M059J (cell line): ENCODE measurements around the gene DEFB119. TPM values are rescaled to one million over a fixed set of nuclear protein-coding genes. Genes with fewer than 3 reads are reported as not detected.
"Not testable (repeated sequence)": the region's sequence is repeated elsewhere in the genome, so short reads cannot be mapped to it uniquely, and the experiment has no call there.

ENCODE experiments used
- DNase-seq: peaks from one replicate; pipeline ENCODE4 v3.0.0-alpha.2; 2012; ENCODE audit warnings: low read depth
- total RNA-seq: library from RNA; depleted of rRNA; stranded (reverse); fragments of >200 nt; shearing (Covaris generic); gene quantifications from 2 replicates; pipeline ENCODE4 v1.2.3, GENCODE V29; 2014; rRNA removed

DEFB119 gene, protein sequence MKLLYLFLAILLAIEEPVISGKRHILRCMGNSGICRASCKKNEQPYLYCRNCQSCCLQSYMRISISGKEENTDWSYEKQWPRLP
- total RNA-seq: not detected in 2 replicates

DNA sequence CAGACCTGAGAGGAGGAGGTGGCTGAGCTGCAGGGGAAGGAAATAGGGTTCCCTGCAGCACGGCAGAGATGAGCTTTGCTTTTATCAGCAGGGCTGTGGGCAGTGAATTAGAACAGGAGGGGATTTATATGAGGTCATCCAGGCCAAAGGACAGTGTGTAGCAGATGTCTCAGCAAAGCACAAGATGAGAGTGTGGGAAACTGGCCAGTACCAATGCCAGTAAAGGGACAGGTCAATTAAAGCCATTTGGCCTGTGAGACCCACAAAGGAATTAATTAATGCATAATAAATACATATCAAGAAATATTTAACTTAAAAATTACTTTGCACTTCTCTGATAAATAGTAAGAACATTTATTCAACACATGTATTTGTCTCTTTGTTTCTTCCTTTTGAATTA, at the start of gene DEFB119:
TSS of gene DEFB119 (minus strand) at position 101 of the 400 bp plus-strand sequence. CDS start 107 bp downstream, outside the sequence.
- DNase-seq: no peak

DNA sequence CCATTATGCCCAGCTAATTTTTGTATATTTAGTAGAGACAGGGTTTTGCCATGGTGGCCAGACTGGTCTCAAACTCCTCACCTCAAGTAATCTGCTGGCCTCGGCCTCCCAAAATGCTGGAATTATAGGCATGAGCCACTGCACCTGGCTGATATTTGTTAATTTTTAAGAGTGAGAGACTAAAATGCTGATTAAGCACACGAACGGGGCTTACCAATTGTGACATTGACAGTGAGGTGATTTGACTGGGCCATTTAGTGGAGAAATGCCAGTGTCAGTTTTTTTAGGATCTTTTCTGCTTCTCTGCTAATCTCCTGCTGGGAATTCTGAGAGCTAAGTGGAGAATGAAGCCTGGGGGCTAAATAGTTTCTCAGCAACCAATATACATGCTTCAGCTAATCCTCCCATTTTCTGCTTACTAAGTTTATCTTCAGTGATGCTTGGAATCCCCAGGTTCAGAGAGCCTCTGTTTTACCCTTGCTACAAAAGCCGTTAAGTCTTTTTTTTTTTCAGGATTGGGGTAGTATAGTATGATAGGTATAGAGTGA, 40.3 kb upstream of the DEFB119 start:
- peak; percentile 39 for DNase-seq

DNA sequence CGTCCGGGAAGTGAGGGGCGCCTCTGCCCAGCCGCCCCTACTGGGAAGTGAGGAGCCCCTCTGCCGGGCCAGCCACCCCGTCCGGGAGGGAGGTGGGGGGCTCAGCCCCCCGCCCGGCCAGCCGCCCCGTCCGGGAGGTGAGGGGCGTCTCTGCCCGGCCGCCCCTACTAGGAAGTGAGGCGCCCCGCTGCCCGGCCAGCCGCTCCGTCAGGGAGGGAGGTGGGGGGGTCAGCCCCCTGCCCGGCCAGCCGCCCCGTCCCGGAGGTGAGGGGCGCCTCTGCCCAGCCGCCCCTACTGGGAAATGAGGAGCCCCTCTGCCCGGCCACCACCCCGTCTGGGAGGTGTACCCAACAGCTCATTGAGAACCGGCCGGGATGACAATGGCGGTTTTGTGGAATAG, 37.2 kb upstream of the DEFB119 start:
- DNase-seq: not testable (repeated sequence)

DNA sequence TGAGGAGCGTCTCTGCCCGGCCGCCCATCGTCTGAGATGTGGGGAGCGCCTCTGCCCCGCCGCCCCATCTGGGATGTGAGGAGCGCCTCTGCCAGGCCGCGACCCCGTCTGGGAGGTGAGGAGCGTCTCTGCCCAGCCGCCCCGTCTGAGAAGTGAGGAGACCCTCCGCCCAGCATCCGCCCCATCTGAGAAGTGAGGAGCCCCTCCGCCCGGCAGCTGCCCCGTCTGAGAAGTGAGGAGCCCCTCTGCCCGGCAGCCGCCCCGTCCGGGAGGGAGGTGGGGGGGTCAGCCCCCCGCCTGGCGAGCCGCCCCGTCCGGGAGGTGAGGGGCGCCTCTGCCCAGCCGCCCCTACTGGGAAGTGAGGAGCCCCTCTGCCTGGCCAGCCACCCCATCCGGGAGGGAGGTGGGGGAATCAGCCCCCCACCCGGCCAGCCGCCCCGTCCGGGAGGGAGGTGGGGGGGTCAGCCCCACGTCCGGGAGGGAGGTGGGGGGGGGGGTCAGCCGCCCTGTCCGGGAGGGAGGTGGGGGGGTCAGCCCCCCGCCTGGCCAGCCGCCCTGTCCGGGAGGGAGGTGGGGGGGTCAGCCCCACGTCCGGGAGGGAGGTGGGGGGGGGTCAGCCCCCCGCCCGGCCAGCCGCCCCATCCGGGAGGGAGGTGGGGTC, 36.6 kb upstream of the DEFB119 start:
- DNase-seq: not testable (repeated sequence)

DNA sequence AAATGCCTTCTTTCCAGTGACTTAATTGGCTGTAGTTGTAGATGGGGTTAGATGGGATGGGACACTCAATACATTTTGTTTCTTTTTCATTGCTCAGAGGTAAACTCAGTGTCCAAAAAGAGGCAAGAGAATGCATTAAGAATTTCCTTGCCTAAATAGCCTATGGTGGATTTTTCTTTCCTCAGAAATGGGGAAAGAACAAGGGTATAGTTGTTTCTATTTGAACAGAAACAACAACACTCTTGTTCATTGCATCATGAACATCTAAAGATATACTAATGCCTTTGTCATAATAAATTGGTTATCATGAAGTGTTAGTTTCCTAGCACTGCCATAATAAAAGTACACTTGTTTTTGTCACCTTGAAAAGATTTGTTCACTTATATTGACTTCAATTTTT, 35.4 kb upstream of the DEFB119 start:
- DNase-seq: no peak

DNA sequence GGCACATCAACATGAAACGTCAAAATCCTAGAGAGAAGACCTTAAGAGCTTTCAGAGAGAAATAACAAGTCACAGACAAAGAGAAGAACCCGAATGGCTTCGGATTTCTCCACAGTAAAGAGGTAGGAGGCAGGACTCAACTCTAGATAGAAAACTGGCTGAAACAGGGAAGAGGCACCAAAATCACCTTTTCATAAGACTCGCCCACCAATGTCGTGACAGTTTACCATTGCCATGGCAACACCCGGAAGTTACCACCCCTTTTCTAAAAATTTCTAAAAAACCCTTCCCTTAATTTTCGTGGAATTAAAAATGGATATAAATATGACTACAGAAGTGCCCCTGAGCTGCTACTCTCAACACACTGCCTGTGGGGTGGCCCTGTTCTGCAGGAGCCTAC, 27.9 kb upstream of the DEFB119 start:
- no peak for DNase-seq

DNA sequence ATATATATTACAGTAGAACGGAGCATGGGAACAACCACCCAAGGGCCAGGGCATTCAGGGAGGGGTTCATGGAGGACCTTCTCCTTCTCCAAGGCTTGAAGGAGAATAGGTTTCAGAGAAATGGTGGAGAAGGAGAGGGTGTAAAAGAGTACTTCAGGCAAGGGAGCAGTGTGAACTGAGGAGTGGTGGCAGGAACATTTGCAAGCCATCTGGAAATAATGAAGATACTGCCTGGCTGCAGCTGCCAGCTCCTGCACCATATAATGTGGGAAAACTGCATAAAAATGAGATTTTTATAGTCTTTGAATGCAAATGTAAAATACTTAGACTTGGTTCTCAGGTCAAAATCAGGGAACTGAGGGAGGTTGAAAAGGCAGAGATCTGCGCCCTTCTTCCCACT, 25.3 kb upstream of the DEFB119 start:
- no peak for DNase-seq

DNA sequence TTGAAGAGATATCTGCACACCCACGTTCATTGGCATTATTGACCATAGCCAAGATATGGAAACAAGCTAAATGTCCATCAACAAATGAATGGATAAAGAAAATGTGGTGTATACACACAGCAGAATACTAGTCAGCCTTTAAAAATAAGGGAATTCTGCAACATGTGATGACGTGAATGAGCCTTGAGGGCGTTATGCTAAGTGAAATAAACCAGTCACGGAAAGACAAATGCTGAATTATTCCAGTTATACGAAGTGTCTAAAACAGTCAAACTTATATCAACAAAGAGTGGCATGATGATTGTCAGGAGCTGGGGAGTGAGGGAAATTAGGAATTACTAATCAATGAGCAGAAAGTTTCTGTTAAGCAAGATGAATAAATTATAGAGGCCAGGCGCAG, 24.0 kb upstream of the DEFB119 start:
- DNase-seq: no peak

DNA sequence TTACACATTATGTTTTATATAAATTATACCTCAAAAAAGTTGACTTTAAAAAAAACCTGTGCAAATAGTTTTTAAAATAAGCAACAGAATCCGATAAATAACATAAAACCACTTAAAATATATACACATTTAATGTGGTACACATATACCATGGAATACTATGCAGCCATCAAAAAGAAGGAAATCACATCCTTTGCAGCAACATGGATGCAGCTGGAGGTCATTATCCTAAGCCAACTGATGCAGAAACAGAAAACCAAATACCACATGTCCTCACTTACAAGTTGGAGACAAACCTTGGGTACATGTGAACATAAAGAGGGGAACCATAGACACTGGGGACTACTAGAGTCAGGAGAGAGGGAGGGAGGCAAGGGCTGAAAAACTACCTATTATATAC, 19.6 kb upstream of the DEFB119 start:
- no peak for DNase-seq

DNA sequence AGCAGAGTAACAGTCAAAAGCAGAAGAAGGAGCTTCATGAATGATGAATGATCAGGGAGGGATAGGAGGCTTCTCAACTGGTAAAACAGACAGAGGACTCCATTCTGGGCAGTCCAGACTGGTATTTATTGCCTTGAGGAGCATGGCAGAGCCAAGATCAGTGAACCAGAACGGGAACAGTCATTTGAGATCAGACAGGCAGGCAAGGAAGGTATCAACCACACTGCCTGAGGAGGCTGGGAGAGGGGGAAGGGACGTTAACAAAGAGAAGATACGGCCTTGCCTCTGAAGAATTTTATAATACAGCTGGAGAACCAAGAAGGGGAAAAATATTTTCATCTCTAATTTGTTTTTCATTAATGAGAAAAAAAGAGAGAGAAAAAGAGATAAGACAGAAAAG, 15.7 kb upstream of the DEFB119 start, which contains the start of gene DEFB121:
TSS of gene DEFB121 (minus strand) at position 101 of the 400 bp plus-strand sequence. CDS start at position 38, 63 bp downstream.
- no peak for DNase-seq

DNA sequence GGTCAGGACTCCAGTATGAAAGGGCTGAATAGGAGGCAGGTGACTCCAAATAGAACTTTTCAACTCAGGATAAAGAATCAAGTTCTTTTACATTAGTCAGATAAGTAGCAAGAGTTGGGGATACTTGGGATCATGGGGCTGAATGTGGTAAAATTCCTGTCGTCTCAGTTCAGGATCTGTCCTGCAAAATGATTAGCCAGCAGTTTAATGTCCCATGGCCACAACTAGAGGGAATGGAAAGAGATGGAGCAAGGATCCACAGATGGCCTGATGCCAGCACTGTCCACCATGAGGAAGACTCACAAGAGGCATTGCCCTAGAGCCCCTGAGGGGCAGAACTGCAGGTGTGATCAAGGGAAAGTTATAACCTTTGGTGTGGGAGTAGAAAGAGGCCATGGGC, 13.5 kb upstream of the DEFB119 start:
- DNase-seq: no peak

DNA sequence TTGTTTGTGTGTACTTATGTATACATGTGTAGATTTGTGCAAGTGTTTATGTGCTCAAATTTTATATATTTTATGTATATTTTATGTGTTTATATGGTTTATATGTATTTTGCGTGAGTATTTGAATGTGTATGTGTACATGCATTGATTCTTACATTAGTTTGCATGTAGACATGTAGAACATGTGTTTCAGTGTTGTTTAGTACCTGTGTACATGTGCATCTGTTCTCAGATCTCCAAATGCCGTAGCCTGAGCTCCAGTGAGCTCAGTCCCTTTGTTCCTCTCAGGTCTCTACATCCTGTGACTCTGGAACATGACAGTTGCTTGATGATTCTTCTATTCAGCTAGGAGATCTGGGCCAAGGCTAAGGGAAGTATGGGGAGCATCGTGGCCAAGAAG, 4.5 kb upstream of the DEFB119 start:
- no peak for DNase-seq

DNA sequence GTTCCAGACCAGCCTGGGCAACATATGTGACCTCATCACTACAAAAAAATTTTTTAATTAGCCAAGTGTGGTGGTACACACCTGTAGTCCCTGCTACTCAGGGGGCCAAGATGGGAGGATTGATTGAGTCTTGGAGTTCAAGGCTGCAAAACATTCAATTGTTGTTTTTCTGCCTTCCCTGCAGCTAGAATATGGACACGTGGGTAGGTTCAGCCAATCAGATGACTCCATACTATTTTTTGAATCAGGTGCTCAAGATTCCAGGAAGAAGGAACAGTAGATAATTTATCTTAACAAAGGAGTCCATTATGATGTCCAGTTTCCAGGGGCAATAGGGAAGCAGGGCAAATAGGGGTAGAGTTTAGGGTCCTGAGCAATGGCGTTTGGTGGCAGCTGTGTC, 2.4 kb upstream of the DEFB119 start:
- DNase-seq: no peak

DNA sequence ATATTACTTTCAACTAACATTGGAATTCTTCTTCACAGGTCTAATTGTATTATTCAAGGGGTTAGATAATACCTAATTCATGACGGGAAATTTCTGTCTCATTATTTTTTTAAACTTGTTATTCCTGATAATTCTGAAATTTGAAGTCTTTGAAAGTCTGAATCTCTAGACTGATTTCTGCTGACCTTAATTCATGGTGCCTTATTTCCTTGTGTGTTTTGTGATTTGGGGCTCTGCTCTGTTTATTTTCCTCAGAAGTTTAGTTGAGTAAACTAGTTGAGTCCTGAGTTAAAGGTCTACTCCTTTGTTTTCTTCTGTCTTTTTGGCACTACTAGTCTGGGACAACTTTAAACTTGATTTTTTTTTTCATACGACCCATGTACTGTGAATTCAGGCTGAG, 16.0 kb downstream of the DEFB119 start:
- DNase-seq: no peak

DNA sequence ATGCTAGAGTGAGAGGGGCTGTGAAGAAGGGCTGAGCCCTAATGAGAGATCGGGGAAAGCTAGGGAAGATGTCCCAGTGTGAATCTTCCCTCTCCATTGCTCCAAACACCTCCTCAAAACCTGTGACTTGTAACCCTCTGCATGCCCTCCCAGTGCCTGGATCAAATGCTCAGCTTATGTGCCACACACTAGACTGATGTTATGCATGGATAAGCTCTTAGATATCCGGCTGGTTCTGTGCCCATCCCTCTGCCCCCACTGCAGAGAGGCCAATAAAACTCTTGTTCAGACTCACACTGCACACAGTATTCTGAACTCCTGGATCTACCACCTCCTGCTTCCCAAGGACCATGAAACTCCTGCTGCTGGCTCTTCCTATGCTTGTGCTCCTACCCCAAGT, 22.1 kb downstream of the DEFB119 start, which contains the start of gene DEFB118:
TSS of gene DEFB118 (plus strand) at position 301 of the 400 bp plus-strand sequence. CDS start at position 351, 50 bp downstream.
- no peak for DNase-seq

DNA sequence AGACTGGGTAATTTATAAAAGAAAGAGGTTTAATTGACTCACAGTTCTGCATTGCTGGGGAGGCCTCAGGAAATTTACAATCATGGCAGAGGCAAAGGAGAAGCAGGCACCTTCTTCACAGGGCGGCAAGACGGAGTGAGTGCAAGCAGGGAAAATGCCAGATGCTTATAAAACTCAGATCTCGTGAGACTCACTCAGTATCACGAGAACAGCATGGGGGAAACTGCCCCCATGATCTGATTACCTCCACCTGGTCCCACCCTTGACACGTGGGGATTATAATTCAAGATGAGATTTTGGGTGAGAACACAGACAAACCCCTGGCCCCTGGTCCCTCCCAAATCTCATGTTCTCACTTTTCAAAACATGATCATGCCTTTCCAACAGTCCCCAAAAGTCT, 26.1 kb downstream of the DEFB119 start:
- DNase-seq: not testable (repeated sequence)

DNA sequence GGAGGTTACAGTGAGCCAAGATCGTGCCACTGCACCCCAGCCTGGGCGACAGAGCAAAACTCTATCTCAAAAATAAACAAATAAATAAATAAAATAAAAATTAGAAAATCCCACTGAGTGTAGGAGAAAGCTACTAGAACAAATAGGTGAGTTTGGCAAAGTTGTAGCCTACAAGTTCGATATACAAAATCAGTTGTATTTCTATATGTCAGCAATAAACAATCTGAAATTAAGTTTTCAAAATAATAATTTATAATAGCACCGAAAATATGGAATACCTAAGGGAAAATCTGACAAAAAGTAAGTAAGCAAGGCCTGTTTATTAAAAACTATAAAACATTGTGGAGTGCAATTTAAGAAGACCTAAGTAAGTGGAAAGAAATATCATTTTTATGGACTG, 27.1 kb downstream of the DEFB119 start:
- no peak for DNase-seq

DNA sequence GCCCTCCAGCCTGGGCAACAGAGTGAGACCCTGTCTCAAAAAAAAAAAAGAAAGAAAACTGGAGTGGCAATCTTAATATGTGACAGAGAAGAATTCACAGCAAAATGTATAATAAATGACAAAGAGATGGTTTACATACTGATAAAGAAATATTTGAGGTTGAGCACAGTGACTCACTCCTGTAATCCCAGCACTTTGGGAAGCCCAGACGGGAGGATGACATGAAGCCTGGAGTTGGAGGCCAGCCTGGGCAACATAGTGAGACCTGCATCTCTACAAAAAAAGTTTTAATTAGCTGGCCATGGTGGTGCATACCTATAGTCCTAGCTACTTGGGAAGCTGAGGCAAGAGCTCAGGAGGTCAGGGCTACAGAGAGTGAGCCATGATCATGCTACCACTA, 34.4 kb downstream of the DEFB119 start:
- peak; percentile 17 for DNase-seq

DNA sequence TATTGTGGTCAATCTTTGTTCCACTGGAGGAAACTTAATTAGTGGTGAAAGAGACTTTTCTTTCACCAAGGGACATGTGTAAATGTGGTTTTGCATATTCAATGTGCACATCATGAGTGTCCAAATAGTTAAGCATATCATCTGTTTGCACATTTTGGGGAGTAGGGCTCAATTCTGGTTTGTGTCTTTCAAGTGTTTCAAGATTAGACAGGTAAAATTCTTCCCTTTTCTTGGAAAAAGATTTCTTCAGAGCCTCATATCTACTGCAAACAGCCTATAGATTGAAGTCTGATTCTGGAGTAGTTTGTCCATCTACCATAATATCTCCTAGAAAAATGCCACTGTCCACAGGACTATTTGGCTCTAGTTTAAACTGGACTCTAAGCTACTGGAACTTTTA, 48.9 kb downstream of the DEFB119 start:
- no peak for DNase-seq

DNA sequence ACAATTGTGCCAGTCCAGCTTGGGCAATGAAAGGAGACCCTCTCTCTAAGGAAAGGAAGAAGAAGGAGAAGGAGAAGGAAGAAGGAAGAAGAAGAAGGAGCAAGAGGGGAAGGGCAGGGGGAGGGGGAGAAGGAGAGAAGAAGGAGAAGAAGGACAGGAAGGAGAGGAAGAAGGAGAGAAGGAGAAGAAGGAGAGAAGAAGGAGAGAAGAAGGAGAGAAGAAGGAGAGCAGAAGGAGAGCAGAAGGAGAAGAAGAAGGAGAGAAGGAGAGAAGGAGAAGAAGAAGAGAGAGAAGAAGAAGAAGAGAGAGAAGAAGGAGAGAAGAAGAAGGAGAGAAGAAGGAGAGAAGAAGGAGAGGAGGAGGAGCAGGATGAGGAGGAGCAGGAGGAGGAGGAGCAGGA, 59.5 kb downstream of the DEFB119 start:
- DNase-seq: no peak
